ENCODE results near the gene CLCNKB.

GRCh38 chr1:16043950-16044349 lies 368 bp downstream of the CLCNKB start:
- no peak for TF ChIP-seq CTCF (IDR thresholded peaks at IDR 0.05)
- TF ChIP-seq POLR2A (IDR thresholded peaks at IDR 0.05), result no peak
